Right ventricle myocardium inferior (tissue), 1 donor: ENCODE data around the gene AFF3. TPM values are rescaled to one million over a fixed set of nuclear protein-coding genes. Genes with fewer than 3 reads are reported as not detected.
"Not testable (repeated sequence)": the region's sequence is repeated elsewhere in the genome, so short reads cannot be mapped to it uniquely, and the experiment has no call there.

Experiments
- ATAC-seq: fragments of 200-7000 bp; cut with Tn5 transposase; one replicate; pipeline ENCODE4 v1.9.1; 2020; ENCODE audit warnings: mild to moderate bottlenecking, moderate library complexity
- DNase-seq: peaks from one replicate; pipeline ENCODE4 v3.0.0; 2021; ENCODE audit errors: missing footprints
- intact Hi-C: fragments of 100-400 bp; cut with DNase I; formaldehyde crosslinking; loops from one replicate; pipeline ENCODE4 v1.11.0; 2022
- total RNA-seq: library from RNA; stranded (reverse); fragmentation: NEBNext Ultra II Directional; extraction: Animal tissue kit (Norgen Biotek cat#: 25700); gene quantifications from one replicate; pipeline ENCODE4 v1.2.1, GENCODE V29; 2021
- donor health status: DM: no; HTN: yes; CAD: no; lungs with severe emphysema.

Gene AFF3
- total RNA-seq, 1 donor from 2014 or later, result 6.8 TPM

- DNase-seq, ATAC-seq, intact Hi-C loops: not testable (repeated sequence)
Measured at GRCh38 chr2:99933491-99933890, 208.9 kb downstream of the AFF3 start.

GRCh38 chr2:99928470-99929053 lies 213.8 kb downstream of the AFF3 start:
- intact Hi-C loops, result no loop called here
- ATAC-seq, result no peak
- no peak for DNase-seq

GRCh38 chr2:99927690-99928207 lies 214.6 kb downstream of the AFF3 start:
- intact Hi-C loops, DNase-seq, ATAC-seq: not testable (repeated sequence)

GRCh38 chr2:99926986-99927385 lies 215.4 kb downstream of the AFF3 start:
- intact Hi-C loops, result no loop called here
- DNase-seq (no peak), ATAC-seq (no peak)

GRCh38 chr2:99925960-99926359 lies 216.4 kb downstream of the AFF3 start:
- DNase-seq (no peak), ATAC-seq (no peak)
- intact Hi-C loops, result no loop called here

- ATAC-seq (peak; percentile 63), DNase-seq (no peak)
- intact Hi-C loops, result loop anchor here (2.0 kb wide), 1 partner anchor 52 kb away; no protein-coding TSS in a partner anchor
Measured at GRCh38 chr2:99922664-99923063, 219.7 kb downstream of the AFF3 start.

- DNase-seq, result no peak
- no peak for ATAC-seq
- intact Hi-C loops, result loop anchor here (2.0 kb wide), 1 partner anchor 51 kb away; no protein-coding TSS in a partner anchor
Measured at GRCh38 chr2:99921903-99922302, 220.5 kb downstream of the AFF3 start.

GRCh38 chr2:99918389-99918788 lies 224.0 kb downstream of the AFF3 start:
- intact Hi-C loops, result no loop called here
- no peak for DNase-seq
- no peak for ATAC-seq

GRCh38 chr2:99915108-99915675 lies 227.2 kb downstream of the AFF3 start:
- DNase-seq, result no peak
- intact Hi-C loops, result no loop called here
- ATAC-seq, result no peak

- intact Hi-C loops, result no loop called here
- DNase-seq, result no peak
- ATAC-seq, result no peak
Measured at GRCh38 chr2:99911736-99912135, 230.7 kb downstream of the AFF3 start.

- ATAC-seq (no peak), DNase-seq (no peak)
- intact Hi-C loops, result no loop called here
Measured at GRCh38 chr2:99910902-99911301, 231.5 kb downstream of the AFF3 start.

- DNase-seq (no peak), ATAC-seq (no peak)
- intact Hi-C loops, result no loop called here
Measured at GRCh38 chr2:99905636-99906035, 236.8 kb downstream of the AFF3 start.

- no peak for ATAC-seq
- intact Hi-C loops, result no loop called here
- no peak for DNase-seq
Measured at GRCh38 chr2:99905025-99905424, 237.4 kb downstream of the AFF3 start.

- intact Hi-C loops, result no loop called here
- ATAC-seq (no peak), DNase-seq (no peak)
Measured at GRCh38 chr2:99903981-99904380, 238.4 kb downstream of the AFF3 start.

GRCh38 chr2:99900556-99900955 lies 241.8 kb downstream of the AFF3 start:
- DNase-seq (no peak), ATAC-seq (peak; percentile 91)
- intact Hi-C loops, result no loop called here

- intact Hi-C loops, result no loop called here
- no peak for ATAC-seq
- DNase-seq, result no peak
Measured at GRCh38 chr2:99899882-99900281, 242.5 kb downstream of the AFF3 start.

GRCh38 chr2:99899058-99899855 lies 243.1 kb downstream of the AFF3 start:
- intact Hi-C loops, result no loop called here

GRCh38 chr2:99898336-99899048 lies 243.9 kb downstream of the AFF3 start:
- DNase-seq (no peak), ATAC-seq (no peak)
- intact Hi-C loops, result no loop called here

More at GRCh38 chr2:99899058-99899855, 243.1 kb downstream of the AFF3 start:
- DNase-seq (no peak), ATAC-seq (no peak)

GRCh38 chr2:99891428-99891780 lies 251.0 kb downstream of the AFF3 start:
- no peak for DNase-seq
- intact Hi-C loops, result no loop called here
- no peak for ATAC-seq
